PC-3 (cell line): ENCODE data around the gene NKIRAS1. TPM values are rescaled to one million over a fixed set of nuclear protein-coding genes. Genes with fewer than 3 reads are reported as not detected.

Experiments used
- ATAC-seq: fragments of 200-7000 bp; cut with Tn5 transposase; 2 replicates; pipeline ENCODE4 v1.9.1; 2020; ENCODE audit warnings: mild to moderate bottlenecking, moderate library complexity
- BruUV-seq: library from RNA; stranded (reverse); fragments of 400-500 nt; replicated peaks from 2 replicates; lab custom pipeline; 2021; lab: Mats Ljungman, UMichigan
- CTCF ChIA-PET: fragments of 300-600 bp; sonication (Branson Sonifier 250); formaldehyde crosslinking; loops from one replicate; lab custom pipeline; 2022; ENCODE audit warnings: antibody characterized with exemption; lab: Charles Lee
- POLR2A ChIA-PET: fragments of 300-600 bp; sonication (Branson Sonifier 250); formaldehyde crosslinking; loops from one replicate; lab custom pipeline; 2022; ENCODE audit warnings: antibody characterized with exemption; ENCODE audit not compliant: unreplicated experiment; lab: Charles Lee
- DNase-seq: peaks from one replicate; pipeline ENCODE4 v3.0.0-alpha.2; 2015
- H2AFZ ChIP-seq: fragments of 300-600 bp; sonication (generic); 2 replicates; pipeline ENCODE4 v1.6.0; 2016; ENCODE audit warnings: antibody characterized with exemption, low read length
- H3F3A ChIP-seq: fragments of 300-600 bp; sonication (generic); one replicate; pipeline ENCODE4 v1.6.0; 2017; ENCODE audit warnings: antibody characterized with exemption, low read length, control low read depth, mild to moderate bottlenecking; ENCODE audit not compliant: unreplicated experiment
- H3K27ac ChIP-seq: fragments of 300-600 bp; sonication (generic); 2 replicates; pipeline ENCODE4 v1.5.1; 2016; ENCODE audit warnings: mild to moderate bottlenecking, low read length
- H3K27me3 ChIP-seq: fragments of 300-600 bp; sonication (generic); 2 replicates; pipeline ENCODE4 v1.6.1; 2016; ENCODE audit warnings: low read length, mixed read lengths
- H3K36me3 ChIP-seq: fragments of 300-600 bp; sonication (generic); 2 replicates; pipeline ENCODE4 v1.6.1; 2016; ENCODE audit warnings: low read depth, mixed run types, low read length, mixed read lengths
- H3K4me1 ChIP-seq: fragments of 300-600 bp; sonication (generic); 2 replicates; pipeline ENCODE4 v1.5.1; 2016; ENCODE audit warnings: low read length; ENCODE audit not compliant: insufficient read depth
- H3K4me2 ChIP-seq: fragments of 300-600 bp; sonication (generic); 2 replicates; pipeline ENCODE4 v1.6.0; 2016; ENCODE audit warnings: low read length
- H3K4me3 ChIP-seq: fragments of 300-600 bp; sonication (generic); 2 replicates; pipeline ENCODE4 v1.5.1; 2016; ENCODE audit warnings: mild to moderate bottlenecking, low read length, mixed read lengths
- H3K79me2 ChIP-seq: fragments of 300-600 bp; sonication (generic); 2 replicates; pipeline ENCODE4 v1.6.1; 2017; ENCODE audit warnings: low read length, mixed read lengths
- H3K9ac ChIP-seq: fragments of 300-600 bp; sonication (generic); 2 replicates; pipeline ENCODE4 v1.6.0; 2016; ENCODE audit warnings: mild to moderate bottlenecking, low read length
- H3K9me2 ChIP-seq: fragments of 300-600 bp; sonication (generic); replicated peaks from 2 replicates; pipeline ENCODE4 v1.6.1; 2016; ENCODE audit warnings: mixed run types, low read length, mixed read lengths
- H3K9me3 ChIP-seq: fragments of 300-600 bp; sonication (generic); 2 replicates; pipeline ENCODE4 v1.6.1; 2016; ENCODE audit warnings: low read length, mixed read lengths
- H4K20me1 ChIP-seq: fragments of 300-600 bp; sonication (generic); 2 replicates; pipeline ENCODE4 v1.6.1; 2016; ENCODE audit warnings: low read length, mixed read lengths
- CTCF ChIP-seq: fragments of 300-600 bp; sonication (generic); conservative IDR thresholded peaks from 2 replicates; pipeline ENCODE4 v1.5.1; 2017; ENCODE audit warnings: antibody characterized with exemption, low read depth, mild to moderate bottlenecking, low read length
- EZH2 ChIP-seq: fragments of 300-600 bp; sonication (generic); IDR thresholded peaks from one replicate; pipeline ENCODE4 v1.6.1; 2017; ENCODE audit warnings: antibody characterized with exemption, mild to moderate bottlenecking, low read length; ENCODE audit not compliant: unreplicated experiment
- EZH2phosphoT487 ChIP-seq: fragments of 300-600 bp; sonication (generic); IDR thresholded peaks from 2 replicates; pipeline ENCODE4 v1.6.1; 2018; ENCODE audit warnings: mild to moderate bottlenecking, antibody characterized with exemption, low read length, borderline replicate concordance
- intact Hi-C: fragments of 100-400 bp; cut with micrococcal nuclease; formaldehyde crosslinking; loops from 2 replicates; pipeline ENCODE4 v1.9.0; 2023
- total RNA-seq: library from RNA; depleted of rRNA; stranded (reverse); fragments of >200 nt; gene quantifications from 2 replicates; pipeline ENCODE4 v1.2.3, GENCODE V29; 2014

NKIRAS1 gene
- total RNA-seq, 1 experiment from 2014 or later: 14.9 TPM

- H3K9me3 ChIP-seq: no peaks in the 10 kb centered on the region
- peak; percentile 99 for TF ChIP-seq EZH2phosphoT487
- TF ChIP-seq CTCF: no peak
- H3K36me3 ChIP-seq: 0 out of 2 replicates have a peak, but pooled peaks cover 3% of the 10 kb centered on the region
- H2AFZ ChIP-seq: peak overlapping the region; percentile 10; the same call in 1 of the 2 replicates
- peak; percentile 70 for ATAC-seq
- peak overlapping the region; percentile 88 for H3K4me2 ChIP-seq
- CTCF ChIA-PET: no interaction called here
- POLR2A ChIA-PET: interaction anchor here (0.7 to 1.2 kb wide), 3 partner anchors 12 to 29 kb away, joined by 4 to 9 read pairs (median 6); partner anchors contain the start of genes NKIRAS1 and RPL15
- no peaks in the 10 kb centered on the region for H3K9me2 ChIP-seq
- H3K4me3 ChIP-seq: peak overlapping the region; percentile 85
- peaks cover 34% of the 10 kb centered on the region for H3K4me1 ChIP-seq
- peak; percentile 97 for DNase-seq
- H3K27me3 ChIP-seq: no peaks in the 10 kb centered on the region
- peak overlapping the region; percentile 71 for H3K9ac ChIP-seq
- H4K20me1 ChIP-seq: peaks cover 42% of the 10 kb centered on the region
- H3K27ac ChIP-seq: peak overlapping the region; percentile 70
- peaks cover 49% of the 10 kb centered on the region for H3K79me2 ChIP-seq
- no TSS peak for BruUV-seq
- no peaks in the 10 kb centered on the region for H3F3A ChIP-seq
- intact Hi-C loops: loop anchor here (1.0 to 2.0 kb wide), 2 partner anchors 13 to 29 kb away; partner anchors contain the start of genes NKIRAS1 and RPL15
These were observed 29.3 kb upstream of the NKIRAS1 start for GRCh38 chr3:23945913-23946687.

GRCh38 chr3:23945663-23945912, 28.8 kb upstream of the NKIRAS1 start:
- no TSS peak for BruUV-seq
- intact Hi-C loops: loop anchor here (2.0 kb wide), 1 partner anchor 29 kb away; the partner anchor contains the start of genes NKIRAS1 and RPL15
- 0 out of 2 replicates have a peak, but pooled peaks cover 3% of the 10 kb centered on the region for H3K36me3 ChIP-seq
- CTCF ChIA-PET: no interaction called here
- H3K9me2 ChIP-seq: no peaks in the 10 kb centered on the region
- peaks cover 40% of the 10 kb centered on the region for H4K20me1 ChIP-seq
- H2AFZ ChIP-seq: no peak overlapping the region
- no peak for ATAC-seq
- H3K79me2 ChIP-seq: peaks cover 45% of the 10 kb centered on the region
- POLR2A ChIA-PET: no interaction called here
- no peaks in the 10 kb centered on the region for H3F3A ChIP-seq
- no peaks in the 10 kb centered on the region for H3K27me3 ChIP-seq
- peak overlapping the region; percentile 54; the same call in 1 of the 2 replicates for H3K9ac ChIP-seq
- TF ChIP-seq CTCF (no peak), EZH2 (no peak), EZH2phosphoT487 (no peak)
- no peak for DNase-seq
- H3K9me3 ChIP-seq: no peaks in the 10 kb centered on the region
- peak overlapping the region; percentile 23; the same call in 1 of the 2 replicates for H3K4me2 ChIP-seq
- H3K27ac ChIP-seq: peak overlapping the region; percentile 22; the same call in 1 of the 2 replicates
- H3K4me3 ChIP-seq: peak overlapping the region; percentile 60
- H3K4me1 ChIP-seq: peaks cover 34% of the 10 kb centered on the region
